ENCODE measurements around the gene USP53.
"Not testable (repeated sequence)": the region's sequence is repeated elsewhere in the genome, so short reads cannot be mapped to it uniquely, and the experiment has no call there.

USP53 gene

DNA sequence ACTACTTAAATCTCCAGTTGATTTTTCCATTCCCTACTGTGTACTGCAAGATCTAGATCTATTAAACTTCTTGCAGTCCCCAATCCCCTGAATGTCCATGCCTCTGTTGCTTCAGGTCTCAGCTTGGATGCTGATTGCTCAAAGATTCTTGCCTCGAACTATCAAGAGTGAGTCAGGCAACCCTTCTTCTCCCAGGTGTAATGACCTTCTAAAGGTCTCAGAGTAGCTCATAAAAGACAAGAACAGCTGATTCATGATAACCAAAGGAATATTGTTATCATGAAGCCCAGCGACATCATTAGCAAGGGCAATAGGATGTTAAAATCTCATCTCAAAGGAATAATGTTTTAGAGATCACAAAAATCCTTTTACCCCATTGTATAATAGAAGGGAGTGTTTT is 116.2 kb downstream of the USP53 start:
- no peak for DNase-seq

- no peak for DNase-seq
Measured at GRCh38 chr4:119329835-119330620, 117.5 kb downstream of the USP53 start.

GRCh38 chr4:119336332-119336979 is 123.9 kb downstream of the USP53 start:
- not testable (repeated sequence) for DNase-seq

DNA sequence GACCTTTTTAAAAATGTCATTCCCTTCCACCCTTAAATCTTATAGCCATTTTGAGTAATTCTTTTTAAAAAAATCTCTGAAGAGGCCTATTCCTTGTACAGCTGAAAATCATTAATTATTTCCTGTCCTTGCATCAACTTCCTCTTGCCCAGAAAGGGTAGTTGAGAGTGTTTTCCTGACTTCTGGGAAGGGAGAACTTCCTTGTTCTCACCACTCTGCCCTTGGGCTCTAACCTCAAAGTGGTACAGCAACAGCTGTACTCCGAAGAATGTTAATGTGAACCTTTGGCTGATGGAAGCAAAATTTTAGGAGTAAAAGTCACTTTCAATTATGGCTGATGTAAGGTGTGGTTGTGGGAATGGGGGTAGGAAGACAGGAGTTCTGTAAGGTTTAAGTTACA is 124.5 kb downstream of the USP53 start:
- DNase-seq: no peak

DNA sequence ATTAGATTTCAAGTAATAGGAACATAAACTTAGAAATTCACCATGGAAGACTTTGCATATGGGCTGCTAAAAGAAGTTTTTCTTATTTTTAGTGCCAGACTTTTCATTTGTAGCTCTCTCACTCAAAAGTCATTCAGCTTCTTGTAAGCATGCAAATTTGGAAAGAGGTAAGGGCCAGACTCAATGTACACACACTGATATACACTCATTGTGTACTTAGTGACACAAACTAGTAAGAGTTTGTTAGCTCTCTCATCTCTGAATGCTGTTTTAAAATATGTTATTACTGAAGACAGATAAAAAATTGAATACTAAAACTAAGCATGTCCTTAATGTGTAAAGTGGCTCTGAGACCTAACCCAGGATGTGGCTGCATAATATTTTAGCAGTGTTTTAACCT is 127.4 kb downstream of the USP53 start:
- not testable (repeated sequence) for DNase-seq

DNA sequence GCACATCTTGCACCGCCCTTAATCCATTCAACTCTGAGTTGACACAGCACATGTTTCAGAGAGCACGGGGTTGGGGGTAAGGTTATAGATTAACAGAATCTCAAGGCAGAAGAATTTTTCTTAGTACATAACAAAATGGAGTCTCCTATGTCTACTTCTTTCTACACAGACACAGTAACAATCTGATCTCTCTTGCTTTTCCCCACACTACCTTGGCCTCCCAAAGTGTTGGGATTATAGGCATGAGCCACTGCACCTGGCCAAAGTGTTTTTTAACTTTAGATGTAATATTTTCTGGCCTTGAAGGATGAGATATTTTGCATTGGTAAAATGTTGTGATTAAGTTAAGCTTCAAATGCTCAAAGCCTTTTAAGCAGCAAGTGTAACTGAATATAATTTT is 130.8 kb downstream of the USP53 start:
- not testable (repeated sequence) for DNase-seq

All from KG1 (cell line).